Central memory CD4-positive, alpha-beta T cell (primary cell): Measurements from ENCODE around the gene CDC14C.
"Not testable (repeated sequence)": the region's sequence is repeated elsewhere in the genome, so short reads cannot be mapped to it uniquely, and the experiment has no call there.

Source experiments
- DNase-seq: peaks from one replicate; pipeline ENCODE4 v3.0.0; 2022
- total RNA-seq, 3 experiments: gene quantifications; one replicate each; lab custom pipeline; 2026; lab: John Stamatoyannopoulos, UW

The CDC14C gene
- total RNA-seq, result 0 to 0.04 (median 0) reads per million in 3 experiments

DNA sequence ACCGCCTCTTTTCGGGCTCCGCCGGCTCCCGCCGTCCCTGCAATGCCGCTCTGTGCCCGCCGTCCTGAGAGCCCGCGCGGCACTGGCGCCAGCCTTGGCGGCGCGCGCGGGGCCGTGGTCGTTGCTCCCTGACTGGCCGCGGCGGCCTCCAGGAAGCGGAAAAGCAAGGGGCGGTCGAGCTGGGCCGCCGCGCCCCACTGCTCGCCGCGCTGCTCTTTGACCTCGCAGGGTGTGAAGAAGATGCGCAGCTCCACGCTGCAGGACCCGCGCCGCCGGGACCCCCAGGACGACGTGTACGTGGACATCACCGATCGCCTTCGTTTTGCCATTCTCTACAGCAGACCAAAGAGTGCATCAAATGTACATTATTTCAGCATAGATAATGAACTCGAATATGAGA is at the start of gene CDC14C:
Gene CDC14C (plus strand): TSS at position 115 of the 400 bp plus-strand sequence. CDS start 126 bp downstream, at position 241.
- DNase-seq, result no peak

DNA sequence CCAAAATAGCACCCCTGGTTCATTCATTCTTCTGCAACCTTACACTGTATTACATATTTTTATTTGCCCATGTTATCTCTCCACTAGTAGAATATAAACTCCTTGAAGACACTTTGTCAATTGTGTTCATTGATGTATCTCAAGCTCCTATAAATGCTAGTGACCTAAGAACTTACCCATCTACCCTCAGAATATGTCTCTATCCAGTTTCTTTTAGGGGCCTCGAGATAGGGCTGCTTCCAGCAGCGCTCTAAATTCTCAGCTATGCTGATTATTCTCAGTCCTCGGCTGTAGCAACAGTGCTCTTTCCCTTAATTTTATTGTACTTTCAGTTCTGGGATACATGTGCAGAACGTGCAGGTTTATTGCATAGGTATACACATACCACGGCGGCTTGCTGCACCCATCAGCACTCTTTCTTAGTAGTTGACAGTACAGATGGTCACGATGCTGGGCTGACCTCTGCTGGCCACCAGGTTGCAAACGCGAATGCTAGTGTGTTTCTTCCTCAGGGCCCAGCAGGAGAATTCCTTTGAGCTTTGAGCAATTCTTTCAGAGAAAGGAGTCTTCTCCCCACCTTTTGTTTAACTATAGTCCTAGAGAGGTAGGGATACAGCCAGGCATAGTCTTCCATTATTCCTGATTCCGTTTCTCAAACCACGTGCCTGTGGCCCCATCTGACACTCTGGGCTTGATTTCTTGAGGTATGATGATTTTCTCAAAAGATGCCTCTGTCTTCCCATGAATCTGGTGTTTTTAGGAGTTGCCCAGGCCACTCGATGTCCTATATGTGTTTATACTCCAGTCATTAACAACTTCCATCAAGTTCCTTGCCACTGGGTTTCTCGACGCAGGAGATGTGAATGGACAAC is 49.1 kb upstream of the CDC14C start:
- no peak for DNase-seq

DNA sequence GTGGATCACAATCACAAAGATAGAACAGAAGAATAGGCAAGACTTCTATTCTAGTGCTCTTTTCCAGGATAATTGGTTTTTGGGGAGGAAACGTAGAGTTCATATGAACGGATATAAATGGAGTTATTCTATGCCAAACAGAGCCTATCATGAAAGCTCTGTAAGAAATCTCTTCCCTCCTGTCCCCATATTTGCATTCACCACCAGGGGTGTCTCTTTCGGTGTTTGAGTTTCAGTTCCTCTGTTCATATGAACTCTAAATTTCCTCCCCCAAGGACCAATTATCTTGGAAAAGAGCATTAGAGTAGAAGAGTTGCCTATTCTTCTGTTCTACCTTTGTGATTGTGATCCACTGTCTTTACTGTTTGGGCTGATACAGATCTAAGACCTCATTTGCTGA is 48.3 kb upstream of the CDC14C start:
- DNase-seq, result no peak

DNA sequence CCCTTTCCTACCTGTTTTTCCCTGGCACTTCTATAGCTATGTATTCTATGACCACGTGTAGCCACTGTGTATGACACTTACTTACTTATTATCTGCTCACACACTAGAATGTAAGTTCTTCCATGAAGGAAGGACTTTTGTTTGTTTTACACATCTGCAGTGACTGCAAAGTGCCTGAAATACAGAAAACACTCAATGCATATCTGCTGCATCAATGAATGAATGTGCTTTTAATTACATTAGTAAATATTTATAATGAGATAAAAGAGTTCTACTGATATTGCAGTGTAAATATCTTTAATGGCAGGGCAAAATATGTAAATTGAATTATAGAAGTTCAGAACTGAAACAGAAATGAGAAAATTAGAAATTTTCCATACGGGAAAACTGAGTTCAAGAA is 43.5 kb upstream of the CDC14C start:
- no peak for DNase-seq

DNA sequence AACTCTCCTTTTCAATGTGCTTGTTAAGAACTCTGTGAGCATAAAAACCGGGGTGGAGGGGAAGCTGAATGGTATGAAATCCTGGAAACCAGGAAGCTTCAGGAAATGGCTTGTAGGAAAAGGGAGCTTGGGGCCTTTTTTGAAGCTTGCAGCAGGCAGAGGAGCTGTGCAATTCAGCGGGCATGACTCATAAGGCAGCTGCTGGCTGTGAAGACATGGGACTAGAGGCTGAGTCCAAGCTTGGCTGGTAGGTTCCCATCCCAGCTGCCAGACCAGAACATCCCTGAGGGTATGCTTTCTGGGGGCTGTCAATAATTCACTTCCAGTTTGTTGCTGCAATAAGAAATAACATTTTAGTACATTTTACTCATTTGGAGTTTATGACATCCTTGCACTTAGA is 36.8 kb upstream of the CDC14C start:
- DNase-seq, result no peak

DNA sequence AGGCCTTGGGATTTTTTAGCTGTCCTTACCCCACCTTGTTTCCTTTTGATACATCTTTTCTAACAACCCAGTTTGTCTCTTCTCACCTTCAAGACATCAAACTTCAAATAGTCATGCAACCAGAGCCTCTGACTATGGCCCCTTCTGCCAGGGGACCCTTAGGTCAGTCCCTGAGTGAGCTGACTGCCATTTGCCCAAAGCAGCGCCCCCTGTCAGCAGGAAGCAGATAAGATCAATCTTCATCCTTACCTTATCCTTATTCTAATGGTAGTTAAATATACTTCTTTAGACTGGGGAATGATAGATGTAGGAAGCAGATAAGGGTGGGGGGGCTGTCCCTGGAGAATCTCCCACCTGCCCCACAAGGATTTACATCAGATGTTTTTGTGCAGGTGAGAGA is 29.8 kb upstream of the CDC14C start:
- no peak for DNase-seq

DNA sequence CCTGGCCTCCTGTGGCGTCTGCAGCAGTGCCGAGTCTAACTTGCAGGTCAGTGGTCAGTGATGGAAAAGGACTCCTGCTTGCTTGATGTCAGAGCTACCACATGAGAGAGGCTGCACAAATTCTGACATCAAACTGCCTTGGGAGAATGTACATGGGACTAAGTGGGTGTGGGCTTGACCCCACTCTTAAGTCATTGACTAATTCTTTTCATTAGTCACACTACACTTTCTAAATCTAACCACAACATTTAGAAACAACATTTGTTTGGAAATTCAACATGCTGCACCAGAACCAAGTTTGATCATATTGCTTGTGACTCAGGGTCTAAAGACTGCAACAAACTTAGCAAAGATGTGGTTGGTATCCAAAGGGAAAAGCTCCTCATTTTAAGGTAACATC is 24.4 kb upstream of the CDC14C start:
- no peak for DNase-seq

DNA sequence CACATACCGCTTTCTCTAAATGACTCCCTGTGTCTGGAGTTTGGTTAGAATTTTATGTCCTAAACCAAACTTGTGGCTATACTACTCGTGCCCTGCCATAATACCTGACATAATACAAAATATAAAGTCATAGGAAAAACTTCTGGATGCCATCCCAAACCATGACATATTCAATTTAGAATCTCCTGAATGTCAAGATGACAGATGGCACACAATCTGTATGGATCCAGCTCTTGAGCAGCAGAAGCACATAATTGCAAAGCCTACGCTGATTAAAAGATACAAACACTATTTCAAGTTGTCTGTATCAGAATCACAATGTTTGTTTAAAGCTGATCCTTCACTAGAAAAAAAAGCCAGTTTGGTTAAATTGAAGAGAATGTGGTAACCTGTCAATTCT is 22.4 kb upstream of the CDC14C start:
- DNase-seq, result no peak

DNA sequence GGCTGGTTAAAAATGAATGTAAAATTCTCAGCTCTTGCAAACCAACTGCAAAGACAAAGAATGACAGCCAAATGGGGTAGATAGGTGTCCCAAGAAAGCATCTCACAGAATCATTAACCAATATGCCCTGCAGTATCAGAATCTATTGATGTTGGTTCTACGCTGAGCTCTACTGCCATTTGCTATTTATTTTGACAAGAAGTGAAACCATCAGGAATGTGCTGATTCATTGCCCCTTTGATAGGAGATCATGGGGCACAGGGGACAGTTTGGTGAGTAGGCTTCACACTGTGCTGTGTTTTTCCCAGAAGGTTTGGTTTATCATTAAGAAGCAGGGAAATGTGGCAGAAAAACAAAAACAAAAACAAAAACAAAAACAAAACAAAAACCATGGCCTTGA is 19.4 kb upstream of the CDC14C start:
- DNase-seq, result no peak

DNA sequence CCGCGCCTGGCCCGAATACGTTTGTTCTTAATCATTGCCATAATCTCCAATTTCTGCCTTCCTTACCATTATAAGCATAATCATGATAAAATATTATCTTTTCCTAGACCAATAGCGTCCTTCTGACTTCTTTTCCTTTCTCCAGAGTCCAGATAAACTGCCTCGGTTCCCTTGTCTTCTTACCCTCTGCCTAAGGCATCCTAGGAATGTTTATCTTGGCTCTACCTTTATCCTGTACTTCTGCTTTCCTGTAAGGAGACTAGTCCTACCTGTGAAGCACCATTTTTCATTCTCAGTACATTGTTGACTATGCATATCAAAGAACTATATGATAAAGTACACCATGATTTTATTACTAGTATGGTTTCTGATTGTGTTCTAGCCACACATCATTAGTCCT is 18.7 kb upstream of the CDC14C start:
- not testable (repeated sequence) for DNase-seq

DNA sequence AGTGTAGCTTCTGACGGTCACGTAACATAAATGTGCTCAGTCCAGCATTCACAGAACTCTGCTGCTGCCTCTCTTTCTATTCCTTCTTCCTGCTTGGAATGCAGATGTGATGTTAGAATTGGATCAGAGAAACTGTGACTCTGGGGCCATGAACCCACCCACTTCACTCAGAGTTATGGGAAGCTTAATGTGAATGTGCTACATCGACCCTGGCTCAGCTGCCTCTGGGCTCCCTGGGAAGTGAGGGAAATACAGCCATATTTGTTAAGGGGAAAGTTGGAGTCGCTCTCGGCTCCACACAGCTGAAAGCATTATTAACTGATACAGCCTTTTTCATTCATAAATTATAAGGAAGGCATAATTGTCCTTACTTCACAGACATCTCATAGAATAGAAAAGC is 14.5 kb upstream of the CDC14C start:
- DNase-seq, result not testable (repeated sequence)

DNA sequence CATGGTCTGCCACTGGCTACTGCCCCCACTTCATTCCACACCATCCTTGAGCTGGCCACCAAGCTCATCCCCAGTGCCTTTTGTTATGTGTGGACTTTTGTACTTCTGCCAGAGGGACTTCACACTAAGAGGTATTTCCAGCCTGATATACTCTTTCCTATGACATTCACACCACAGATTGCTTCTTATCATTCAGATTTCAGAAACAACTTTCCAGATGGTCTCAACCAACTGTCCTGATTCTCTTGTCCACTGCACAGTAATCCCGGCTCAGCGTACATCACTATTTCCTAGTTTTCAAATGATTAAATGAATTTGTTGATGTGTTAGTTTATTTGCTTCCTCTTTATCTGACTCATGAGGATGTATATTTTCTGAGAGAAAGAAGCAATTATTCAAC is 7.1 kb downstream of the CDC14C start:
- no peak for DNase-seq

DNA sequence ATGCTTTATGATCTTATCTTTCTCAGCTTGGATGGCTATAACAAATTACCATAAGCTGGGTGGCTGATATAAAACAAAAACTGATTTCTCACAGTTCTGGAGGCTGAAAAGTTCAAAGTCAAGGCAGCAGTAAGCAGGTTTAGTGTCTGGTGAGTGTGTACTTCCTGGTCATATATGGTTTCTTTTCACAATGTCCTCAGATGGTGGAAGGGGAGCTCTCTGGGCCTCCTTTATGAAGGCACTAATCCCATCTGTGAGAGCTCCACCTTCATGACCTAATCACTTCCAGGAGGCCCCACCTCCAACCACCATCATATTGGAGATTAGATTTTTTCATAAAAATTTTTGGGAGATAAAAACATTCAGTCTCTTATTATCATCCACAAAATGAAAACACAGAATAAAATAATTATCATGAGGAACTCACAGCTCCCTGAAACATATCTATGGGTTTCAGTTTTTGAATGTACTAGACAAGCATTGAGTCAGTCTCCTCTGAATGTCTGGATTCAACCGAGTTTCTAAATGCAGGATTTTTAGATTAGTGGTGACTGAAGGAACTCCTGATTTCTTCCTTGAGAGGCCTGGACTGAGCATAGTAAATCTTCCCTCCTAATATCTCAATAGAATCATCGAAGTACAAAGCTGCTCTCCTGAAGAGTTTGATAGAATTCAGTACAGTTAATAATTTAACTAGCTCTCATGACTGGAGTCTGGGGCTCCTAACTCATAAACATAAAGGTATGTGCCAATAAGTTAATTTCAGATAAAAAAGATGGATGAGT is 8.0 kb downstream of the CDC14C start:
- DNase-seq, result no peak

DNA sequence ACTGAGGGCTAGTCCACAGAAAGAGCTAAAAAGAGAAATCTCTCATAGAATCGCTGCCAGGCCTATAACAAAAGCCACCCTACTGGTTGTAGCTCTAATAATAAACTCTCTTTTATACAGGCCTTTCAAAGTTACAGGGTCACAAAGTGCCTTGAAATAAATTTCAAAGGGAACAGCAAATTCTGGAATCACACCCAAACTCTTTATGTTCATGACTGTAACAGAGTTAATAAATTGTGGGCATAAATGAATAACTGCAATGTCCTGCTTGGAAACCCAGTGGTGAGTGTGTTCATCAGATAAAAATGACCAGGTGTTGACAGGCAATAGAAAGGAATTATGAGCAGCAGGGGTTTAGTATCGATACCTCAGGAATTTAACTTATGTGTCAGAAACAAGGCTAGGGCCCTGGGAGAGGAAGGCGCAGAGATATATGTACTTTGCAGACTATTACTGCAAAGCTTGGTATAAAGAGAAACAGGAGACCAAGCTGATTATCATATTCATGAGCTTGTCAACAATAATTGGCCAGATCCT is 9.3 kb downstream of the CDC14C start:
- no peak for DNase-seq

DNA sequence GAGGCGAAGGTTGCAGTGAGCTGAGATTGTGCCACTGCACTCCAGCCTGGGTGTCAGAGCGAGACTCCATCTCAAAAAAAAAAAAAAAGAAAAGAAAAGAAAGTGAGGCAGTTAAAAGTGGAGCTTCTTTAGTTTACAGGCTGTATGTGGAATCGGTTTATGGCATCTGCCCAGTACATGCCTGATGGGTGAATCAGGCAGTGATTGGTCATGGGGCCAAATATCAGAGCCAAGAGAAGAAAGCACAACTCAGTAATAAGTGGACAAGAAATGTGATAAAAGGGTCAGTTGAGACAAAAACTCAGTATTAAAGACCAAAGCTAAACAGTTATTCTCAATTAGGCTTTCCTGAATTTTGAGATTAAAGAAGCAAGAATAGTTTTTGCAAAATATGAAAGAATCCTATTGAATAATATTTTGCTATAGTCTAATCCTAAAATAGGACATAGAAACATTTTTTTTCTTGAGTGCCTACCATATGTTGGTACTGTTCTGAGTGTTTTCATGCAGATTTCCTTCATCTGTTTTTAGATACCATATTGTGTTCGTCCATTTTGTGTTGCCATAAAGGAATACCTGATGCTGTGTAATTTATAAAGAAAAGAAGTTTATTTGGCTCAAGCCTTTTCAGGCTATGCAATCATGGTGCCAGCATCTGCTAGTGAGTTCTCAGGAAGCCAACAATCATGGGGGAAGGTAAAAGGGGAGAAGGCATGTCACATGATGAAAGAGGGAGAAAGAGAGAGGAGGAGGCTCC is 14.4 kb downstream of the CDC14C start:
- no peak for DNase-seq

DNA sequence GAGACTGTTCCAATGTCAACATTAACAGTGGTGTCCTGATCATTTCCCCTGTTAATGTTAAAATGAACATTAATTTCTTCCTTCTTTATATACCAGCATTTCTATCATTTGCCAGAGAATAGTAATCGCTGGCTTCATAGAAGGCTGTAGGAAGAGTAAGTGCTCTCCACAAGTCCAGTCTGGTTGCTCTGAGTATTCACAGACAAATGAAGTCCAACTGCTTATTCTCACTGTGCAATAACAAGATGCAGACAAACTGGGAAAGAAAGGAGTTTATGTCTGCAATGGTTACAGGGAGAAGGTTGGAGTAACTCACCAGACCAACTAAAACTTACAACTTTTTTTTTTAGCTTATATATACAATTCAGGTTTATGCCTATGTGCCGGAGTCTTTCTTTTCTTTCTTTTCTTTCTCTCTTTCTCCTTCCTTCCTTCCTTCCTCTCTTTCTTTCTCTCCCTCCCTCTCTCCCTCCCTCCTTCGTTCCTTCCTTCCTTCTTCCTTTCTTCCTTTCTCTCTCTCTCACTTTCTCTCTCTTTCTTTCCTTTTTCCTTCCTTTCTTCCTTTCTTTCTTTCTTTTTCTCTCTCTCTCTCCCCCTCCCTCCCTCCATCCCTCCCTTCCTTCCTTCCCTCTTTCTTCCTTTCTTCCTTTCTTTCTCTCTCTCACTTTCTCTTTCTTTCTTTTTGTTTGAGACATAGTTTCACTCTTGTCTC is 19.1 kb downstream of the CDC14C start:
- no peak for DNase-seq

DNA sequence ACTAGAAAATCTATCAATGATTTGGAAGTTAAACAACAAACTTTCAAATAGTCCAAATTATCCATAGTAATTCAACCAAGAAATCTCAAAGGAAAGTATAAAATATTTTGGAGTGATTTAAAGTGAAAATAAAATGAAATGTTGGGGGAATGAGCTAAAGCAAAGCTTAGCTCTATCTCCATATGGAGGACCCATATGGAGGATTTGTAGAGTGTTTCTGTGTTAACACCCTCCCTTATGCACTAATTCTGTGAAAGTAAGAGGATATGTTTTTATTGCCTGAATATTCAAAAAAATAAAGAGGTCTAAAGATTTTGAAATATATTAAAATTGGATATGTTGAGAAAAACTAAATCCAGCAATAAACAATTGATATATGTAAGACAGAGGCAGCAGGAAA is 31.6 kb downstream of the CDC14C start:
- DNase-seq, result no peak

DNA sequence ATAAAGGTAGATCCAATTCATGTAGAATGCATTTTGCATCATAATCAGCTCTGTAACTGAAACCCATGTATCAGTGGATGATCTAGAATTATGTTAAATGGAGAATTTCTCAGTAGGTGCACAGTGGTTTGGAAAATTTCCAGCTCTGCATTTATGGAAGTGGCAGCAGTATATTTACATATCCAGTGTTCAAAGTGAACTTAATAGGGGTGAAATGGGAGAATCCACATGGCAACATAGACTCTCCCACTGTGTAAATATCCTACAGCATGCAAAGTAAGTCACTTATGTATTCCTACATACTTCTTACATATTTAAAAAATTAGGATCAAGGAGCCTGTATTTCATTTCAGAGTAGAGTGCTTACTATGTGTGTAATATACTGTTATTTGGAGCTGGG is 35.3 kb downstream of the CDC14C start:
- no peak for DNase-seq

DNA sequence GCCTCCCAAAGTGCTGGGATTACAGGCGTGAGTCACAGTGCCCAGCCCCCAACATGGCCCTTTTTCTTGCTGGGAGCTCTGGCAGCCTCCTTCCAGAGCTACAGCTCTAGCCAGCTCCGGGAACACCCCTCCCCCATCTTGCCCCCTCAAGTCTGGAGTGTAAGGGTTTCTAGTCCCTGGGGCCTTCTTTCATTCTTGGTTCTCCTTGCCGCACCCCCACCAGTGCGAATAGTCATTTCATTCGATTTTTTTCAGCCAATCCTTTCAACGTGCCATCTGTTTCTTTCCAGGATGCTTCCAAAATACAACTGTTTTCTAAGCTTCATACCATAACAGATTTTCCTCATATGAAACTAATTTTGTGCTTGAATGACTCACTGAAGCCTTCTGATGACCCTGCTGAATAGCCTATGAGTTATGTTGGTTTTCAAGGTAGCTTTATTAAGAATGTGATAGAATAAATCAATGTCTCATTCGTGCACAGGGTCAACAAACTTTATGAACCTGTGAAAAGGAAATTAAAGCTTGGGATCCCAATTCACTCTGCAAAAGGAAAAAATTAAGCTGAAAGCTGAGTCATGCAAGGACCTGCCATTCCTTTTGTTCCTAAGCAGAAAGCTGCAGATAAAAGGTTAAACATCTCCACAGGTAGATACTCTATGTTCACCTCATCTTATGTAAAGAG is 38.6 kb downstream of the CDC14C start:
- no peak for DNase-seq

DNA sequence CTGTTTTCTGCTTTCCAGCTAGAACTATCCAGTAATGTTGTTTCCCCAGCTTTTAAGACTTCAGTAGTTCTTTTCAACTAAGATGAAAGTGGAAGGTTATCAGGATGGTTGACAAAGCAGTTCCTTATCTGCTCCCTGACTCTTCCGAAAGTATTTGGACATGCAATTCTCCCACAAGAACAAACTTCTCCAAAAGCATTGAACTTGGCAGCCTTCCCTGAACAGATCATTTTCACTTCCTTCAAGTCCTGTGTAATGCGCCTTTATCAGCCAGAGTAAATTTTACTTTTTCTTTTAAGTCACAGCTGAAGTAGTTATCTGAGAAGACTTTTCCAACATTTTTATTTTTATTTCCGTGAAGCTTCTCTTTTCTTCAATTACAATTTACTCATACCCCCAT is 39.7 kb downstream of the CDC14C start:
- DNase-seq, result no peak

DNA sequence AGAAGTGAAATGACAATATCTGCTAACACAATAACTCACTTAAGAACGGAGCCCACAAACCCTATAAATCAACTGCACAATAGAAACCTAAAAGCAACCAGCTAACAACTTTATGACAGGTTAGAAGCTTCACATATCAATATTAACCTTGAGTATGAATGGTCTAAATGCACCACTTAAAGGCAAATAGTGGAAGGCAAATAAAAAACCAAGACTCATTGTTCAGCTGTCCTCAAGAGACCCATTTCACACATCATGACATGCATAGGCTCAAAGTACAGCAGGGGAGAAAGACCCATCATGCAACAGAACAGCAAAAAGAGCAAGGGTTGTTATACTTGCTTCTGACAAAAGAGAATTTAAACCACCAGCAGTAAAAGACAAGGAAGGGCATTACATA is 46.8 kb downstream of the CDC14C start:
- no peak for DNase-seq

DNA sequence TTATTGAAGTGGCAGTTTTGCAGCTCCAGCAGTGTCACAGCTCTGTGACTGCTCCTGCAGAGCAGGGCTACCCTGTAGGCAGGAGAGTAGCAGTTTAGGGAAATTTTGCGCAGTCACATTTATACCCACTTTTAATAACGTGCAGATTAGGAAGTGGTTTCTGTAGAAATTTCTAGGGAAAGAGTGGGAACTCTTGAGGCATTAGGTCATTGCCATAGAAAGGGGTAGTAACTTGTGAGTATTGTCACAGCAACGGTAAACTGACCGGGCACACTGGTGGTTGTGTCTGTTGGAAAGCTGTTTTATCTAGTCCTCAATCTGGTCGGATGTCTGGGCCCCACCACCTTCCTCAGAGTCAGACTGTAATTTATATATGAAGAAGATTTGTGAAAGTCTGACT is 51.9 kb downstream of the CDC14C start:
- DNase-seq, result no peak
